GM10266 (cell line): ENCODE measurements around the gene PDE6A.

Experiments used
- DNase-seq: peaks from one replicate; pipeline ENCODE4 v3.0.0; 2012; ENCODE audit errors: extremely low spot score
- TF ChIP-seq, protein P1 (sequence below): IDR thresholded peaks from 2 replicates; pipeline ENCODE4 v1.5.1; 2012; ENCODE audit warnings: mild to moderate bottlenecking, low read depth; ENCODE audit not compliant: control insufficient read depth, insufficient read depth; ENCODE audit errors: missing control alignments

The PDE6A gene

GRCh38 chr5:149808264-149808982 lies 136.2 kb downstream of the PDE6A start:
- TF ChIP-seq, protein P1, sequence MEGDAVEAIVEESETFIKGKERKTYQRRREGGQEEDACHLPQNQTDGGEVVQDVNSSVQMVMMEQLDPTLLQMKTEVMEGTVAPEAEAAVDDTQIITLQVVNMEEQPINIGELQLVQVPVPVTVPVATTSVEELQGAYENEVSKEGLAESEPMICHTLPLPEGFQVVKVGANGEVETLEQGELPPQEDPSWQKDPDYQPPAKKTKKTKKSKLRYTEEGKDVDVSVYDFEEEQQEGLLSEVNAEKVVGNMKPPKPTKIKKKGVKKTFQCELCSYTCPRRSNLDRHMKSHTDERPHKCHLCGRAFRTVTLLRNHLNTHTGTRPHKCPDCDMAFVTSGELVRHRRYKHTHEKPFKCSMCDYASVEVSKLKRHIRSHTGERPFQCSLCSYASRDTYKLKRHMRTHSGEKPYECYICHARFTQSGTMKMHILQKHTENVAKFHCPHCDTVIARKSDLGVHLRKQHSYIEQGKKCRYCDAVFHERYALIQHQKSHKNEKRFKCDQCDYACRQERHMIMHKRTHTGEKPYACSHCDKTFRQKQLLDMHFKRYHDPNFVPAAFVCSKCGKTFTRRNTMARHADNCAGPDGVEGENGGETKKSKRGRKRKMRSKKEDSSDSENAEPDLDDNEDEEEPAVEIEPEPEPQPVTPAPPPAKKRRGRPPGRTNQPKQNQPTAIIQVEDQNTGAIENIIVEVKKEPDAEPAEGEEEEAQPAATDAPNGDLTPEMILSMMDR: no peak

More at GRCh38 chr5:149808264-149808982, 136.2 kb downstream of the PDE6A start:
- no peak for DNase-seq
